KOPT-K1 (cell line): ENCODE measurements around the gene PMVK.

Experiments
- H3K27ac ChIP-seq: fragments of 200-600 bp; sonication (generic); 2 replicates; pipeline ENCODE4 v1.5.1; 2016; ENCODE audit warnings: antibody characterized with exemption, mild to moderate bottlenecking, low read depth, low read length; ENCODE audit not compliant: poor library complexity, severe bottlenecking
- H3K36me3 ChIP-seq: fragments of 200-600 bp; sonication (generic); 2 replicates; pipeline ENCODE4 v1.5.1; 2017; ENCODE audit warnings: antibody characterized with exemption, mild to moderate bottlenecking, low read length, moderate library complexity; ENCODE audit not compliant: insufficient read depth
- H3K9me3 ChIP-seq: fragments of 200-600 bp; sonication (generic); 2 replicates; pipeline ENCODE4 v1.5.1; 2017; ENCODE audit warnings: antibody characterized with exemption, low read length, mild to moderate bottlenecking; ENCODE audit not compliant: insufficient read depth, poor library complexity, severe bottlenecking

The PMVK gene

DNA sequence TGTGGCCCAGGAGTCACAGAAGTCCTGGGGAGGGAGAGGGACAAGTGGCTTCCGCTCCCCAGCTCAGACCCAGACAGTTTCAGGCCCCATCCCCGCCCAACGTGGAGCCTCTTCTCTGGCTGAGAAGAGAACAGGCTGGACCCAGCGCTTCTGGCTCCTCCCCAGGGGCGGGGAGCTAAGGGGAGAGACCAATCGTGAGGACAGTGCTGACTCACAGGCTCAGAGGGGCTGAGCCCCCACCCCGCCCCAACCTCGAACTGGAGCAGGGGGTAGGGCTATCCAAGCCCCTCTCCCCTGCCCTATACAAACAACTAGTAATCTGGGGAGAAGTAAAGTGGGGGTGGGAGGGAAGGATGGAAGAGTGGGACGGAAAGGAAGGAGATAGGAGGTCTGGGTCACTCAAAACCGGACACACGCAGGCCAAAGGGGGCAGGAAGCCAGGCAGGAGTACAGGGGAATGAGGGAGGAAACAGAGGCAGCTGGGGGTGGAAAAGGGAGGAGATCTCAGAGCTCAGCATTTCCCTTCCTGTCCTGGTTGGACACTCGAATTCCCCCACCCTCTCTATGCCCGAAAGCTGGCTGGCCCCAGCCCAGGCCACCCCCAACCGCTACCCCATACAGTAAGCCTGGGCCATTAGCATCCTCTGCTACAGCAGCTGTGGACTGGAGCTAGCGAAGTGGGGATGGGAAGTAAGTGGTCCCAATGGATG, 34.3 kb upstream of the PMVK start, which contains the start of gene SHC1:
TSS of gene SHC1 (minus strand) at position 117 of the 710 bp plus-strand sequence. CDS start 221 bp downstream, outside the sequence.
- Histone ChIP-seq H3K36me3 (peaks cover 46% of the 10 kb centered on the region), H3K27ac (no peak within 1 kb of the TSS), H3K9me3 (no peaks in the 10 kb centered on the region)

DNA sequence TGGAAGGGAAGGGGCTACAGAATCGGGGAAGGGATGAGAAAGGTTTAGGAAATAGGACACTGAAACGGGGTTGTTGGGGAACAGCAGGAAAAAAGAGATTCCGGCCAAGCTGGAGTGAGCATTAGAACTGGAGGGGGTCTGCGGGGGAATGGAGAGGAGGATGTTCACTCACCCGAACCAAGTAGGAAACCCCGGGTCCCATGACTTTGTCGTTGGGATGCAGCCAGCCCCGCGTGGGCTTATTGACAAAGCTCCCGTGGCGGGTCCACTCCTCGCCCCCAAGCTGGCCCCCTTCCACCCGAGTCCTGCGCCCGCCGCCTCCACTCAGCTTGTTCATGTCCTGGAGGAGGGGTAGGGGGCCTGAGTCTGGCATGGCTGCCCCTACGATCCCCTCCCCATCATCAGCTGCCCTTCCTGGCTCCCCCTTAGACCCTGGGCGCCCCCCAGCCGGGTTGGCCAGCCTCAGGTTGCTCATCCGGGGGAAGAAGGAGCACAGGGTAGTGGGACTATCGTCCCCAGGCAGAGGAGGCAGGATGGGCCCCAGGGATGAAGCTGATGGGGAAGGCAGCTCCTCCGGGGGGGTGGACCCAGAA, 33.4 kb upstream of the PMVK start:
- Histone ChIP-seq H3K9me3 (no peaks in the 10 kb centered on the region), H3K27ac (no peak overlapping the region), H3K36me3 (peaks cover 54% of the 10 kb centered on the region)

DNA sequence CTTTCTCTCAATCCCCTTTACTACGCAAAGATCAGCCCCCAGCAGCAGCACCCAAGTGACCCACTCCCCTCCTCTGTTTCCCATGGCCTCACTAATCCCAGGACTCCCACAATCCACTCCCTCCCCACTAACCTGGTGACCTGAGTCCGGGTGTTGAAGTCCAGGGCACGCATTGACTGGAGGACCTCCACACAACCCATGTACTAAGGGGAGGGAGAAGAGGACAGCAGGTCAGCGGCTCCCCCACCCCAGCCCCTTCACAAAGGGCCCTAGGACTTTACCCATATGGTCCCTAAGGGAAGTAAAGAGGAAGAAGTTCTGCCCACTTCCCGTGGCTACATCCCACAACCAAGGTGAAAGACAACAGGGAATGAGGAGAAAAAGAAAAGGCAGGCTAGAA, 32.7 kb upstream of the PMVK start:
- H3K36me3 ChIP-seq = peaks cover 61% of the 10 kb centered on the region
- H3K9me3 ChIP-seq = no peaks in the 10 kb centered on the region
- no peak overlapping the region for H3K27ac ChIP-seq

DNA sequence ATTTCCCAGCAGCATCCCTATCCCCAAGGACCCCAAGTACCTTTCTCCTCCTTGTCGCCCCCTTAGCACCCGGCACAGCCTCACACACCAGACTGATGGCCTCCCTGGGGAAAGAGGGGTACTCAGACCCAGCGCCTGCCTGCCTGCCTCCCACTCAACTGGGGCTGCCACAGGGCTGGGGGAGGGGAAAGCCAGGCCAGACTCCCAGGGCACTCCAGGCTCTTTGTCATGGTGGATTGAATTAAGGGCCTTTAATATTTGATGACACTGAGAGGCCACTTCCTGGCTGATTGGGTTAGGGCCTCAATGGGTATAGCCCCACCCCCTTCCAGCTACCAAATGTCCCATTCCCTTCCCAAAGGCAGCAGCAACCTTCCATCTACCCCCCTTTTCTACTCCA, 32.2 kb upstream of the PMVK start:
- peaks cover 66% of the 10 kb centered on the region for H3K36me3 ChIP-seq
- H3K27ac ChIP-seq = no peak overlapping the region
- no peaks in the 10 kb centered on the region for H3K9me3 ChIP-seq

- peaks cover 74% of the 10 kb centered on the region for H3K36me3 ChIP-seq
- H3K27ac ChIP-seq = no peak overlapping the region
- H3K9me3 ChIP-seq = no peaks in the 10 kb centered on the region
Observed at GRCh38 chr1:154967331-154967950, 30.9 kb upstream of the PMVK start.

DNA sequence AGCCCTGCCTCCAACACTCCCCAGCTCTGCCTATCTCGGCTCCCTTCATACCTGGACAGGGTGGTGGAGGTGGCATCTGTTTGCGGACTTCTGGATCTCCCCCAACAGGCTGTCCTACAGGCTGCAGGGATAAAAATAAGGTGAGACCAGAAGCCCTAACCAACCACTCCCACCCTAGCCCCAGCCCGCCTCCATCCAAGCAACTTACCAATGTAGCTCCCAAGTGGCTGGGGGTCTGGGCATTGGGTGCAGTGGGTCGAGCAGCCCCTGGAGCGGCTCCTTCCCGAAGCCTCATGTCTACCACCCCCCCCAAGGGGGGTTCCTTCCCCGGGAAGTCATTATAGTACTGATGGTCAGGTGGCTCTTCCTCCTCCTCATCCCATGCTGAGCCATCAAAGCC, 29.6 kb upstream of the PMVK start:
- Histone ChIP-seq H3K9me3 (no peaks in the 10 kb centered on the region), H3K36me3 (peaks cover 72% of the 10 kb centered on the region), H3K27ac (no peak overlapping the region)

- Histone ChIP-seq H3K36me3 (peaks cover 72% of the 10 kb centered on the region), H3K27ac (no peak overlapping the region), H3K9me3 (no peaks in the 10 kb centered on the region)
Observed at GRCh38 chr1:154964359-154964758, 27.8 kb upstream of the PMVK start.

DNA sequence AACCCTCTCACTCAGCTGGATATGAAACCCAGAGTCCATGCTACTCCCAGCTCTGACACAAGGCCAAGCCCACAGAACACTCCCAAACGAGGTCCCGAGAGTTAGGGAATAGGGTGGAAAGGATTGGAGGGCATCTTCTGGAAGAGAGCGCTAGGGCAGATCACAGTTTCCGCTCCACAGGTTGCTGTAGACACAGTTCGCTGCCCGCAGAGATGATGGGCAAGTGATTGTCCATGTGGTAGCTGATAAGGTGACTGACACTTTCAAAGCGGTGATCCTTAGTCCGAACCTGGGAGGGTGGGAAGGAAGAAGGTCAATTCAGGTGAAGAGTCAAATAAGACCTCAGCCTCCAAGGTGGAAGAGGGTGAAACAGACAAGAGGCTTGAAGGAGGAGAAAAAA, 27.1 kb upstream of the PMVK start:
- Histone ChIP-seq H3K27ac (no peak overlapping the region), H3K9me3 (no peaks in the 10 kb centered on the region), H3K36me3 (peaks cover 72% of the 10 kb centered on the region)

GRCh38 chr1:154962795-154963330, 26.3 kb upstream of the PMVK start:
- Histone ChIP-seq H3K27ac (peak overlapping the region; percentile 97), H3K36me3 (peaks cover 72% of the 10 kb centered on the region), H3K9me3 (no peaks in the 10 kb centered on the region)

DNA sequence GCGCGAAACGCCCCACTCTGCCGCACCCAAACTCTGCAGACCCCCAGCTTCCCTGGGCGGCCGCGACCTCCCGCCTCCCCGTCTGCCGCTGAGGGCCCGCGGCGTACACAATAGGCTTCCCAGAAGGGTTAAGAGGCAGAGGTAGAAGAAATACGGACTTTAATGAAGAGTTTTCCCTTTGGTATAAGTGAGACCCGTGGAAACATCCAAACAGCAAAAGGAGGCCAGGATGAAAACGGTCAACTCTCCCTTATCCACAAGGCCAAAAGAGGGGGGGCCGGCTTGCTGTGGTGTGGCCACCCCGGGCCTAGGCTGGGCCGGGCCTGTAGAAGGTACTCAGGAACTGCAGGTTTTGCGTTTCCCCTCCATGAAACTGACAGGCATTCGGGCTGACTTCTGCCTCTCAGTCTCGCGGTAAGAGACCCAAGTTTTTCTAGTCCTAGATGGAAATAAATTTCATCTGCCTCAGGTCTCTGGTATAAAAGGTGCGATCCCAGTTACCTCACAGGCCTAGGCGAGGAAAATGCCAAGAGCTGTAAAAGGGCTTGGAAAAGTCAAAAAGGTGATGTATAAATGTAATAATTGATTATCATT, 25.7 kb upstream of the PMVK start:
- Histone ChIP-seq H3K36me3 (peaks cover 69% of the 10 kb centered on the region), H3K27ac (peak overlapping the region; percentile 97)

DNA sequence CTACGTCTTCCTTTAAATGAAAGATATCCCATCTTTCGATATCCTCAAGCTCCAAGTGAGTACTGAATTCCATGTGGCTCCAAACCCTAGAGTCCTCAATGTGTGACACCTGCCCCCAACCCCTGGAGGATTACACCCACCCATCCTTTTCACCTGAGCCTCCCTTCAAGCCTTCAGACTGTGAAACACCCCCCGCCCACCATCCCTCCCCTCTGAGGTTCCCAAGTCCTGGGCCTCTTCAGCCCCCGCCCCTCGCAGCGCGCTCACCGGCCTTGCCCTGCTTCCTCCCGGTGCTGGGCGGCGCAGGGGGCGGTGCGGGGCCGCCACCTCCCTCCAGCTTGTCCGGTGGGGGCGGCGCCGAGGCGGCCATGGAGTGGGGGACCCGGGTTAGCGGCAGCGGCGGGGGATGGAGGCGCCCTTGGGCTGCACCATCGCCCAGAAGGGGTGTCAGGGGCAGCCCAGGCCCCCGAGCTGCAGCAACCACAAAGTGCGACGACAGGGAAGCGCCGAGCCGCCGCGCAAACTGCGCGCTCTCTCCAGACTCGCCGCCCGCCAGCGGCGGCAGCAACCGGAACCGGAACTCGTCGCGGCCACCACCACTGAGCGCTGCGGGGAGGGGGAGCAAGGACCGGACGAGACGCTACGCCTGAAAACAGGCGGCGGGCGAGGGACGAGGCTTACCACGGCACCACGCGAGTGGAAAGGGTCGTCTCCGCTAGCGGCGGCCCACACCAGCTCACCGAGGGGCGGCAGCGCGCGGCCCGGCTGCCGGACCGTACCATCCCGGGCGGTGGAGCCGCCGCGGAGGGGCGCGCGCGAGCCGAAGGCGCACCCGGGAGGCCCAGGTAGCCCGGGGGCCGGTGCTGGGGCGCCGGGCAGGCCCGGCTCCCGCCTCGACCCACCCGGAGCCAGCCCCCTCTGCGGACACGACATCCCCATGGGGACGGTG, 25.0 kb upstream of the PMVK start, which contains the start of gene PYGO2:
TSS of gene PYGO2 (minus strand) at position 576 of the 949 bp plus-strand sequence. CDS start at position 370, 206 bp downstream.
- H3K27ac ChIP-seq = peak within 1 kb of the TSS; percentile 97
- peaks cover 61% of the 10 kb centered on the region for H3K36me3 ChIP-seq
- no peaks in the 10 kb centered on the region for H3K9me3 ChIP-seq

More for the DNA sequence above, 25.7 kb upstream of the PMVK start:
- no peaks in the 10 kb centered on the region for H3K9me3 ChIP-seq

- Histone ChIP-seq H3K27ac (peak overlapping the region; percentile 97), H3K36me3 (peaks cover 52% of the 10 kb centered on the region), H3K9me3 (no peaks in the 10 kb centered on the region)
Observed at GRCh38 chr1:154960446-154961136, 24.1 kb upstream of the PMVK start.

- Histone ChIP-seq H3K27ac (no peak overlapping the region), H3K36me3 (peaks cover 40% of the 10 kb centered on the region), H3K9me3 (no peaks in the 10 kb centered on the region)
Observed at GRCh38 chr1:154959426-154959780, 22.9 kb upstream of the PMVK start.
